Right ventricle myocardium superior (tissue), 1 donor: ENCODE results near the gene RIBC2. TPM values are rescaled to one million over a fixed set of nuclear protein-coding genes. Genes with fewer than 3 reads are reported as not detected.
"Not testable (repeated sequence)": the region's sequence is repeated elsewhere in the genome, so short reads cannot be mapped to it uniquely, and the experiment has no call there.

Source experiments
- ATAC-seq: fragments of 200-7000 bp; cut with Tn5 transposase; one replicate; pipeline ENCODE4 v1.9.1; 2020; ENCODE audit warnings: mild to moderate bottlenecking; ENCODE audit not compliant: poor library complexity
- DNase-seq: peaks from one replicate; pipeline ENCODE4 v3.0.0-alpha.2; 2020
- intact Hi-C: fragments of 100-400 bp; cut with DNase I; formaldehyde crosslinking; loops from one replicate; pipeline ENCODE4 v1.11.2; 2022
- total RNA-seq: library from RNA; stranded (reverse); fragmentation: NEBNext Ultra II Directional; extraction: Animal tissue kit (Norgen Biotek cat#: 25700); gene quantifications from one replicate; pipeline ENCODE4 v1.2.1, GENCODE V29; 2021
- donor health status: DM: no; HTN: yes; CAD: no; lungs with severe emphysema.

Gene RIBC2
- total RNA-seq, 1 donor from 2014 or later: not detected

DNA sequence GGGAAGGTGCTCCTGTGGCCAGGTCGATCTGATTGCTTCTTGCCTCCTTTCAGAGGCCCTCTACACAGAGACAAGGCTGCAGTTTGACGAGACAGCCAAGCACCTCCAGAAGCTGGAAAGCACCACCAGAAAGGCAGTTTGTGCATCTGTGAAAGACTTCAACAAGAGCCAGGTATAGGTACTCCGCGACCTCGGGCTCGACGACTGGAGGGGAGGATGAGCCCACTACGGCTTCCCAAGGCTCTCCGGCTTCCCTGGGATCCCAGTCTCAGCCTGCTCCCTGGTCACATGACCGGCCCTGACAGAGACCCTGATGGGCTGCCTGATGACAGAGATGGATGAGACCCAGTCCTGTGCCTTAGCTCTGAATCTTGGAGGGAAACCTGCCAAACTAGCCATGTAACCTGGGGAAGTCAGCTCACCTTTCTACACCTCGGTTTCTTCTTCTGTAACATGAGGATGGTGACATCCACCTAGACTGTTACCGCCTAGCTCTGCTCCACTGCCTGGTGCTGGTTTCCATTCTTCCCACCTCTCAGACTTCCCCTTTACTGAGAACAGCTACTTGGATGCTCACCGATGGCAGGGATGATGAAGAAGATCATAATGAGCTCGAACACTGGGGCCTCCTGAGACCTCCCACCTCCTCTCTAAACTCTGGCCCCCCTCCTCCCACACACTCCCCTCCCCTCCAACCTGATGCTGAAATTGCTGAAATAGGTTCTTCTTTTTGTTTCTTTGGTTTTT is 8.9 kb downstream of the RIBC2 start:
- no peak for ATAC-seq
- DNase-seq: no peak
- intact Hi-C loops: no loop called here

DNA sequence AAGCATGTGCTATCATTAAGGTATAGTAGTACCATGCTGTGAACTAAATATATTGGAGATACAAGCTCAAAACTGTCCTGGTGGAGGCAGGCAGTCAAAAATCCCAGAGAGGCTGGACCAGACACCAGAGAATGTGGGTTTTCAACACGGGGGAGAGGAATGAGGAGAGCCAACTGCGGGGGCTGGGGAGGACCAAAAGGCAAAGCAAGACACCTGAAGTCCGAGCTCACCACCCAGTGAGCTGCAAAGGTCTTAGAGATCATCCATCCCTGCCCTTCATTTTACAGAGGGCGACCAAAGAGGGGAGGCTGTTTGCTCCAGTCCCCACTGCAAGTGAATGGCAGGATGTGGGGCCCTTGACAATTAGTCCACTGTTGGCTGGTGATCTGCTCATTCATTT is 10.0 kb downstream of the RIBC2 start:
- no peak for DNase-seq
- no peak for ATAC-seq
- intact Hi-C loops: no loop called here

DNA sequence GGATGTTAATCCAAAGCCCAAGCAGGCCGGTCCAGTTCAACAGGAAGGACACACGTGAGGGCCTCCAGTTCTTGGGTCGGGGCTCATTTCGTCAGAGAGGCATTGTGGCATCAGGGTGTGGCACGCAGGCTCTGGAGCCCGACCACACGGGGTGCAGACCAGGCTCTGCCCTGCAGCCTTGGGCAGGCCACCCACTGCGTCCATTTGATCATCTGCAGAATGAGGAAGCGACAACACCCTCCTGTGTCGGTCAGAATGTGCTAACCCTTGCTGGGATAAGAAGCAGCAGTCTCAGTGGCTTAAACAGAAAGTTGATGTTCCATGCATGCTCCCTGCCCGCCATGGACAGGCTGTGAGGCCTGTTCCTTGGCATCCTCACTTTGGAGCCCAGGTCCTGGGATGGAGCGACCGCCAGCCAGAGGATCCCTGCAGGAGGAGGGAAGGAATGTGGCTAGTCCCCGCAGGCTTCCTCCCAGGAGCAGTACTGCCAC is 10.8 kb downstream of the RIBC2 start:
- intact Hi-C loops: no loop called here
- ATAC-seq: peak; percentile 63
- DNase-seq: peak; percentile 68

DNA sequence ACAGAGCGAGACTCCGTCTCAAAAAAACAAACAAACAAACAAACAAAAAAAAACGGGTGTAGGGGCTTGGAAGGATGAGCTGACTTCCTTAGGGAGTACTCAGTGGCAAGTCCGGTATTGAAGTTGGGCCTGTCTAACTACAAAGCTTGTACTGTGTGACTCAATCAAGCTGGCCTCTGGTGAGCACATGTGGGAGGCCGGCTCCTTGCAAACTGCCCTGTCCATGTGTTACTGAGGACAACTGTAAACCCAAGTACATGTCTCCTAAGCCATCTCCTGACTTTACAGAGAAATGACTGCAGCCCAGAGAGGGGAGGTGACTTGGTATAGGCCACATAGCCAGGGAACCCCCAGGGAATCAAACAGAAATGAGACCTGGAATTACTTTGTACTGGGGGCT is 11.6 kb downstream of the RIBC2 start:
- ATAC-seq (no peak), DNase-seq (no peak)
- intact Hi-C loops: no loop called here

DNA sequence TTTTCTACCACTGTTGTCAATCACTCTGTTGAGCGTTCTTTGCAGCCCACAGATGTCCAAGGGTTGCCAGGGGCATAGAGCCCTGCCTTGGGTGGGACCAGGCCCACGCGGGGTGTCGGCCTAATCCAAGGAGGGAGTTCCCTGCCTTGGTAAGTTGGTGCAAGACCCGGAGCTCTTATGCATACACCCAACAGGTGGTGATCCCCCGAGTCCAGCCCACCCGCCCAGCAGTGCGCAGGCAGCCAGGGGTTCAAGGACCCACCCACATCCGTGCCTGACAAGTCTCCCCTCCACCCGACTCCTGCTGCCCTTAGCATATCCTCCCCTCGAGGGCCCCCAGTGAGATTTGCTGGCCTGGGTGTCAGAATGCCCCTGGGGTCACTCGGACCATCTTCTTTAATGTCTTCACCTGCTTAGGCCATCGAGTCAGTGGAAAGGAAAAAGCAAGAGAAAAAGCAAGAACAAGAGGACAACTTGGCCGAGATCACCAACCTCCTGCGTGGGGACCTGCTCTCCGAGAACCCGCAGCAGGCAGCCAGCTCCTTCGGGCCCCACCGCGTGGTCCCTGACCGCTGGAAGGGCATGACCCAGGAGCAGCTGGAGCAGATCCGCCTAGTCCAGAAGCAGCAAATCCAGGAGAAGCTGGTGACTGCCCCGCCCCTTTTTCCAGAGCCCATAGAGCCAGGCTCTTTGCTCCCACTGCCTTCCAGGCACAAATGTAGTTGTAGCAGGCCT is 12.2 kb downstream of the RIBC2 start:
- DNase-seq: no peak
- intact Hi-C loops: no loop called here
- ATAC-seq: no peak

DNA sequence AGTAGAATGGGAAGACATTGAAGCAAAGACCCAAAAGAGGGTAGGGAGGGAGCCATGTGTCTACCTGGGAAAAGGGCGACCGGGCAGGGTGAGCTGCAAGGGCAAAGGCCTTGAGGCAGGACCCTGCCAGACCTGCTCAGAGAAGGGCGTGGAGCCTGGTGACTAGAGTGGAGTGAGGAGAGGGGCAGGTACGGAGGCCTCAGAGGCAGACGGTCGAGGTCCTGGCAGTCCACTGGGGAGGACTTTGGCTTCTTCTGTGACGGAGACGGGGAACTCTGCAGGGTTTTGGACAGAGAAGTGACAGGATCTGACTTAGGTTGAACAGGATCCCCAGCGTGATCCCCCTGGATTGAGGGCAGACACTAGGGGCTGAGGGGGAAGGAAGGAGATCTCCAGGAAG is 12.9 kb downstream of the RIBC2 start:
- DNase-seq: no peak
- no peak for ATAC-seq
- intact Hi-C loops: no loop called here

DNA sequence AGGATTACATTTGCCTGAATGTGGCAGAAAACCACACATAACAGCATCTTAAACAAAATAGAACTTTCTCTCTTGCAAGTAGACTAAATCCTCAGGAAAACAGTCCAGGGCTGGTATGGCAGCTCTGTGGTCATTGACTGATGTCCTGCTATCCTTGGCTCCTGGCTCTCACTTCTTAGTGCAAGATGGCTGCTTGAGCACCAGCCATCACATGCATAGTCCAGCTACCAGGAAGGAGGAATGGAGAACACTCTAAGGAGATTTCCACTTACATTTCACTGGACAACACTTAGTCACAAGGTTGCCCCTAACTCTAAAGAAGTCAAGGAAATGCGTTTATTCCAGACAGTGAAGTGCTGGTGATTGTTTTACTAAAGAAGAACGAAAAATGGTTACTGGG is 13.6 kb downstream of the RIBC2 start:
- ATAC-seq (no peak), DNase-seq (no peak)
- intact Hi-C loops: no loop called here

DNA sequence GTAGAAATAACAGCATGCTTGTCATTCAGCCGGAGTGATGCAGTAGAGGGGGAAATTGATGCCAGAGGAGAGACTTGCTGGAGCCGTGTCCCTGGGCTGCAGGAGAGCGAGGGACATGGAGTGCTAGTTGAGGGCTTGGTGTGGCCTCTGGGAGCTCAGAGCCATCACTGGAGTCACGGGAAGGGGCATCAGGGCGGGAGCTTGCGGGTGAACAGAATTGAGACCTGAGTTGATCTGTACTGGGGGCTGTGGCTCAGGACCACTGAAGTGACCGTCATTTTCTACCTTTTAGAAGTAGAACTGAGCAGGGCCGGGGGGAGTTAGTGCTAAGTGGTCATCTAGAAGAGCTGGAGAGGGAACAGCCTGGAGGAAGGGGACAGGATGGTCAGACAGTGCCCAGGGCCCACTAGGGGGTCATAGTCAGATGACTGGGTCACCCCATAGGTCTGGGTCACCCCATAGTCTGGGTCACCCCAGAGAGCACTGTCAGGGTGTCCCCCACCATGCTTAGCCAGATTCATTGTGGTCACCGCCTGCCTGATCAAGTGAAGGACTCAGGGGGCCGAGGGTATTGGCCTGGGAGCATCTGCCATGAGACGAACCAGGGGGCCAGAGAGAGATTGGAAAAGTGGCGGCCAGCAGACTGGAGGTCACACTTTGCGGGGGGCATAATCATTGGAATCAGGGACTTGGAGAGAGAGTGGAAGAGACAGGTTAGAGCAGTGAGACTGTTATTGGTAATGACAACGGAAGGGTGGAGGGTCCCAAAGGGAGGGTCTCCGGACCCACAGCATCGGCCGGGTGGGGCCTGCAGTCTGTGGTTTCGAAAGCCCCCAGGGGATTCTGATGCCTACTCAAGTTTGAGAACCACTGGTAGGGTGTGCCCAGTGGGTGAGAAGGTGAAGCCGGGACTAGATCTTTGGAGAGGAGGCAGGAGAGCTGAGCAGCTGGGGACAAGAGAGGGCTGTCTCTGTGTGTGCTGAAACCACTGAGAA is 15.2 kb downstream of the RIBC2 start:
- intact Hi-C loops: no loop called here
- DNase-seq: no peak
- no peak for ATAC-seq

DNA sequence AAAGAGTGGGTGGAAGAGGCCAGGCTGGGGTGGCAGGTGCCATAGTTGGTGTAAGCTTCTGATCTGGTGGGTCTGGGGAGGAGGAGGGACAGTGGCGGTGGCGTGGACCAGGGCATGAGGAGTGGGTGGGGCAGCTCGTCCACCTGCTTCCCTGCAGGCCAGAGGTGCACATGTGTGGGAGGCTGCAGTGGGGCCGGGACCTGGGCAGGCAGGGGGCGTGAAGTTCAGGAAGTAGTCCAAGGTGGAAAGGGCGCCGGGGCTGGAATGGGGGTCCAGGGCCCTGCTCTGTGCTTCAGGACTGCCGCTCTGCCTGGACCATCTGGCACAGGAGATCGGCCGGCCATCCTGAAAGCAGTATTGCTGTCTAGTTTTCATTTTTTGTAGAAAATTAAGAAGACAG is 15.9 kb downstream of the RIBC2 start:
- intact Hi-C loops: no loop called here
- DNase-seq: no peak

DNA sequence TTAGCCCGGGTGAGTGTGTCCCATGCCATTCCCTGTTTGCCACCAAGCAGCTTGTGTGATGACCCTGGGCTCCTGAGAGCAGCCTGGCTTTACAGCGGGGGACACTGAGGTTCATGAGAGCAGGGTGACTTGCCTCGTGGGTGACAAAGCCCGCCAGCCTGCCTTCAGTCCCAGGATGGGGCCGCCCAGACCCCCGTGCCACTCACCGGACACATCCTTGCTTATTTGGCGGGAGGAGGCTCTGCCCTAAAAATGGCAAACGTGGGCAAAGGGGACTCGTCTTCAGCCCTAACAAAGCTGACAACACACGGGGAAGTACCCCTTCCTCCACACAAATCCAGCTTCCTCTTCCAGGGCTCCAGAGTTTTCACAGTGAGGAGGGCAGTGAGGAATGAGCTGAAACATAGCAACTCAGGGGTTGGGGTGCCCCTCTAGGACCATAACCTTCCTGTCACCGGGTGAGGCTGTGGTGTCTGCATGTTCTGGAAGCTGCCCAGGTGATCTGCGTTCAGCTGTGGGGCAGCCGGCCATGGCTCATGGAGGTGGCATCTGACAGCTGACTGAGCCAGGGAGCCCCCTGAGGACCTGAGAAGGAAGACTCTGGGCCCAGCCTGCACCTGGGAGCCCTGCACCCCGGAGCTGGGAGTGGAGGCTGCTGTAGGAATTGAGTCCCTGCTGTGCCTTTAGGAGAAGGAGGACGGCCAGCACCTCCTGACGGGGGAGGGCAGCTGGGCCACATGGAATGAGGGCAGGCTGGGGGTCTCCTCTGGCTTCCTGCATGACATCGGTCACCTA is 16.7 kb downstream of the RIBC2 start:
- intact Hi-C loops: no loop called here
- ATAC-seq (no peak), DNase-seq (peak; percentile 42)

More for the DNA sequence above, 15.9 kb downstream of the RIBC2 start:
- no peak for ATAC-seq

DNA sequence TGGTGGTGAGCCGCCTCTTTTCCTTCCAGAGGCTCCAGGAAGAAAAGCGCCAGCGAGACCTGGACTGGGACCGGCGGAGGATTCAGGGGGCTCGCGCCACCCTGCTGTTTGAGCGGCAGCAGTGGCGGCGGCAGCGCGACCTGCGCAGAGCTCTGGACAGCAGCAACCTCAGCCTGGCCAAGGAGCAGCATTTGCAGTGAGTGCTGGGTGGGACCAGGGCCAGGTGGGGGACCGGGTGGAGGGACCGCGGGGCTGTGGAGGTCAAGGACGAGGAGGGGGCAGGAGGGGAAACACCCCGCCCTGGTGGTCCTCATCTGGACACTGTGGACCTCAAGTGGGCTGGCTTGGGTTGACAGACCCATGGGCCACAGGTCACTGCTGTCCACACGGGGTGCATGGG is 17.4 kb downstream of the RIBC2 start:
- ATAC-seq: no peak
- peak; percentile 20 for DNase-seq
- intact Hi-C loops: no loop called here

DNA sequence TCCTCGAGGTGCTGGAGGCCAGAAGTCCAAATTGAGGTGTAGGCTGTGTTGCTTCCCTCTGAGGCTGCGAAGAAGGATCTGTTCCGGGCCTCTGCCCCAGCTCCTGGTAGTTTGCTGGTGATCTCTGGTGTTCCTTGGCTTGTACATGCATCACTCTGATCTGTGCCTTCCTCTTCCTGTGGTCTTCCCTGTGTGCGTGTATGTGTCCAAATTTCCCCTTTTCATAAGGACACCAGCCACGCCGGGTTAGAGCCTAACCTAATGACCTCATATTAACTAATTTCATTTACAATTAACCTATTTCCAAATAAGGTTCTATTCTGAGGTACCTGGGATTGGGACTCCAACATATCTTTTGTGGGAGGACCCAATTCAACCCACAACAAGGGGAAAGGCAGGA is 21.5 kb downstream of the RIBC2 start:
- ATAC-seq (peak; percentile 17), DNase-seq (peak; percentile 10)
- intact Hi-C loops: loop anchor here (2.0 kb wide), 1 partner anchor 162 kb away; no protein-coding TSS in a partner anchor

DNA sequence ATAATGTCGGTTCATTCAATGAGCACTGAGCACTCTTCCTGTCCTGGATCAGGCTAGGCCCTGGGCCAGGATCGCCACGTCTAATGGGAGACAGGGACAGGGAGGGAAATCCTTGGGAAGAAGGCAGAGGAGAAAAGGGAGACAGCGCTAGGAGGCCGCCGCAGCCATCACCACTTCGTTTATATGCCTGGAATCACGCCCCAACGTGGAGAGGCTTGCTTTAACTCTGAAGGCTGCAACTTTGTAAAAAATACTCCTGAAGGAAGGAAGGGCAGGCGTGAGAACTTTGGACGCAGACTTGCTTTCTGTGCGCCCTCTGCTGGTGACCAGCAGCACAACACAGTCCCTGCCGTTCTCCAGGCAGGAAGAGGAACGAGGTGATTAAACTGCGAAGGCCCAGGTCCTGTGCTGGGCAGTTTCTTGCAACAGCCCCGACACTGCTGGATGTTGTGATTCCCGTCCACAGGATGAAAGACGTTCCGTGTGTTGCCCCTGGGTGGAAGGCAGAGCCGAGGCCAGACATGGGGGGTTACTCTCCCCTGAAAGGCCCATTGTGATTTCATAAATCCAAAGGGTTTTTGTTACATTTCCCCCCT is 22.1 kb downstream of the RIBC2 start:
- intact Hi-C loops: loop anchor here (2.0 kb wide), 1 partner anchor 163 kb away; no protein-coding TSS in a partner anchor
- ATAC-seq (peak; percentile 96), DNase-seq (peak; percentile 92)

DNA sequence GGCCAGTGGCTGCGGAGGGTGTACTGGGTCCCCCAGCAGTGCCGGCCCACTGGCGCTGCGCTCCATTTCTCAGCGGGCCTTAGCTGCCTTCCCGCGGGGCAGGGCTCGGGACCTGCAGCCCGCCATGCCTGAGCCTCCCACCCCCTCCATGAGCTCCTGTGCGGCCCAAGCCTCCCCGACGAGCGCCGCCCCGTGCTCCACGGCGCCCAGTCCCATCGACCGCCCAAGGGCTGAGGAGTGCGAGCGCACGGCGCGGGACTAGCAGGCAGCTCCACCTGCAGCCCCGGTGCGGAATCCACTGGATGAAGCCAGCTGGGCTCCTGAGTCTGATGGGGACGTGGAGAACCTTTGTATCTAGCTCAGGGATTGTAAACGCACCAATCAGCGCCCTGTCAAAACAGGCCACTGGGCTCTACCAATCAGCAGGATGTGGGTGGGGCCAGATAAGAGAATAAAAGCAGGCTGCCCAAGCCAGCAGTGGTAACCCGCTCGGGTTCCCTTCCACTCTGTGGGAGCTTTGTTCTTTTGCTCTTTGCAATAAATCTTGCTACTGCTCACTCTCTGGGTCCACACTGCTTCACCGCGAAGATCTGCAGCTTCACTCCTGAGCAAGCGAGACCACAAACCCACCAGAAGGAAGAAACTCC is 23.5 kb downstream of the RIBC2 start:
- ATAC-seq, DNase-seq, intact Hi-C loops: not testable (repeated sequence)

DNA sequence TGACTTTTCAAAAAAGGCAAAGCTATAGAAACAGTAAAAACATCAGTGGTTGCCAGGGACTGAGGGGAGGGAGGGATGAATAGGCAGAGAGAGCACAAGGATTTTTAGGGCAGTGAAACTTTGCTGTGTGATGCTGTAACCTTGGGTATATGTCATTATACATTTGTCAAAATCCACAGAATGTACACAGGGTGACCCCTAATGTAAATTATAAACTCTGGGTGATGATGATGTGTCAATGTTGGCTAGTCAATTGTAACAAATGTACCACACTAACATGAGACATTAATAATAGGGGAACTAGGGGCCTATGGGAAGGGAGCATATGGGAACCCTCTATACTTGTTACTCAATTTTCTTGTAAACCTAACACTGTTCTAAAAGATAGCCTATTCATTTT is 24.8 kb downstream of the RIBC2 start:
- no peak for DNase-seq
- intact Hi-C loops: no loop called here

DNA sequence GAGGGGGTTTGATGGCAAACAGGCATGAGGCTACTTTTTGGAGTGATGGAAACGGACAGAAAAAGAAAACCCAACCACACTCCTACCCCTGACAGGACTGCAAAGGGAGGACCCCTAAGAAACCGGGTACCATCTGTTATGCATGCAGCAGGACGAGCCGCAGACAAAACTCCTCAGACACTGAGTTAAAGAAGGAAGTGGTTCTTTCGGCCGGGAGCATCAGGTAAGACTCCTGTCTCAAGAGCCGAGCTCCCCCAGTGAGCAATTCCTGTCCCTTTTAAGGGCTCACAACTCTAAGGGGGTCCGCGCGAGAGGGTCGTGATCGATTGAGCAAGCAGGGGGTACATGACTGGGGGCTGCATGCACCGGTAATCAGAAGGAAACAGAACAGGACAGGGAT is 27.2 kb downstream of the RIBC2 start:
- intact Hi-C loops: loop anchor here (2.0 kb wide), 1 partner anchor 112 kb away; no protein-coding TSS in a partner anchor
- ATAC-seq, DNase-seq: not testable (repeated sequence)

More for the DNA sequence above, 24.8 kb downstream of the RIBC2 start:
- no peak for ATAC-seq

DNA sequence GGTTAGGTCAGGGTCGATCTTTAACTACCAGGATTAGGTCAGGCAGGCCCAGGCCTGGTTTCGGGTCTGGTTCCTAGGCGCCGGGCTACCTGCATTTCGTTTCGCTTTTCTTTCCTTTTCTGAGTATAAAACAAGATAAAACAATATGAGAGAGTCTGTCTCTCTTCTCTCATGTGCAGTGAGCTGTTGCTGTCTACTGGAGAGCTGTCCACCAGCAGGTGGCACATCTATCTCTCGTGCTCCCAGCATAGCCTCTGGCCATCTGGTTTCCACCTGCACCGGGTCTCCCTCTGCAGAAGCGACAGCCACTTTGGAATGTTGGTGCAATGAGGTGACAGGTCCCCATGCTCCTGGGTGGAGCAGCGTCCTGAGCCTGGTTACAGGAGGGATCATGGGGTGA is 27.6 kb downstream of the RIBC2 start:
- ATAC-seq: peak; percentile 96
- DNase-seq: peak; percentile 76
- intact Hi-C loops: loop anchor here (2.0 kb wide), 1 partner anchor 112 kb away; no protein-coding TSS in a partner anchor
